ENCODE data around the gene TNPO3. TPM values are rescaled to one million over a fixed set of nuclear protein-coding genes. Genes with fewer than 3 reads are reported as not detected.
"Not testable (repeated sequence)": the region's sequence is repeated elsewhere in the genome, so short reads cannot be mapped to it uniquely, and the experiment has no call there.

TNPO3 gene
- total RNA-seq, 1 experiment from 2014 or later: 58.5 TPM

DNA sequence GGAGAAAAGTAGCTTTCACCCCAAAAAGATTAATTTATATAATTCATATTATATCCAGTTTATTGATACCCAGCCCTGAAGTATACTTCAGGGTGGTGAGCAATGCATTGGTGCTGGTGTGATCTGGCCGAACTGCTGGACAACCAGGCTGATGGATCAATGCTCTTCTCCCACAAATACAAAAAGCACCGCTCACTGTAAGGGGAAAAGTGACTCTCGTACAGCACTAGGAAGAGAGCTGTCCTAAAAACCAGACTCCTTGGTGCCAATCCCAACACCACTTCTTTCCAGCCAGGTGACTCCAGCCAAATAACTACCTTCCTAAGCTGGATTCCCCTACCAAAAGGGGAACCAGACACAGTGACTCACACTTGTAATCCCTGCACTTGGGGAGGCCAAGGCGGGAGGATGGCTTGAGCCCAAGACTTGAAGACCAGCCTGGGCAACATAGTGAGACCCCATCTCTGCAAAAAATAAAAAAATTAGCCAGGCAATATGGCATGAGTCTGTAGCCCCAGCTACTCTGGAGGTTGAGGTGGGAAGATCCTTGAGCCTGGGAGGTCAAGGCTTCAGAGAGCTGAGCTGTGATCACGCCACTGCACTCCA is 13.1 kb upstream of the TNPO3 start:
- H3K9me3 ChIP-seq (ENCODE audit: control insufficient read depth in 1 of 2, insufficient read depth in 1 of 2, low read depth in 1 of 2, low read length in 2 of 2): no peaks in the 10 kb centered on the region
- H3K27ac ChIP-seq (ENCODE audit: low read depth, low read length): no peak overlapping the region
- H3K9ac ChIP-seq (ENCODE audit: low read length): no peak overlapping the region
- ATAC-seq: no peak
- RAD21 ChIA-PET (ENCODE audit: low non-redundant PET in 1 of 2, low total read pairs in 2 of 2, uncharacterized antibody in 2 of 2, unreplicated experiment in 2 of 2): no interaction called here
- no peak overlapping the region for H2AFZ ChIP-seq (ENCODE audit: low read depth, low read length, poor library complexity, severe bottlenecking)
- no peak overlapping the region for H3K4me2 ChIP-seq (ENCODE audit: low read length)
- no TSS peak for BruUV-seq (replicated peaks)
- H3K27me3 ChIP-seq (ENCODE audit: insufficient read depth, low read length): no peaks in the 10 kb centered on the region
- POLR2A ChIA-PET: interaction anchor here (1.0 kb wide), 1 partner anchor 11 kb away, joined by 3 read pairs; no protein-coding TSS in a partner anchor
- H3K36me3 ChIP-seq (ENCODE audit: control insufficient read depth in 1 of 2, insufficient read depth in 2 of 2, low read length in 2 of 2): no peaks in the 10 kb centered on the region
- DNase-seq (ENCODE audit: low read depth, low spot score): no peak
- CTCF ChIA-PET: no interaction called here
- H4K20me1 ChIP-seq (ENCODE audit: insufficient read depth): no peaks in the 10 kb centered on the region
- H3K4me1 ChIP-seq (ENCODE audit: control insufficient read depth in 1 of 2, insufficient read depth in 2 of 2, low read length in 2 of 2): peaks cover 0 to 3% of the 10 kb centered on the region in 2 experiments; a peak in 1 of 4 replicates
- H3K4me3 ChIP-seq (replicated peaks in 1 of 2; ENCODE audit: low read depth in 1 of 2, low read length in 2 of 2): no peak overlapping the region
- intact Hi-C loops (cut with micrococcal nuclease): no loop called here
- no peaks in the 10 kb centered on the region for H3K79me2 ChIP-seq (ENCODE audit: insufficient read depth, low read length)
- TF ChIP-seq EZH2phosphoT487 (IDR thresholded peaks at IDR 0.05; ENCODE audit: borderline replicate concordance): no peak
- TF ChIP-seq, protein P1, sequence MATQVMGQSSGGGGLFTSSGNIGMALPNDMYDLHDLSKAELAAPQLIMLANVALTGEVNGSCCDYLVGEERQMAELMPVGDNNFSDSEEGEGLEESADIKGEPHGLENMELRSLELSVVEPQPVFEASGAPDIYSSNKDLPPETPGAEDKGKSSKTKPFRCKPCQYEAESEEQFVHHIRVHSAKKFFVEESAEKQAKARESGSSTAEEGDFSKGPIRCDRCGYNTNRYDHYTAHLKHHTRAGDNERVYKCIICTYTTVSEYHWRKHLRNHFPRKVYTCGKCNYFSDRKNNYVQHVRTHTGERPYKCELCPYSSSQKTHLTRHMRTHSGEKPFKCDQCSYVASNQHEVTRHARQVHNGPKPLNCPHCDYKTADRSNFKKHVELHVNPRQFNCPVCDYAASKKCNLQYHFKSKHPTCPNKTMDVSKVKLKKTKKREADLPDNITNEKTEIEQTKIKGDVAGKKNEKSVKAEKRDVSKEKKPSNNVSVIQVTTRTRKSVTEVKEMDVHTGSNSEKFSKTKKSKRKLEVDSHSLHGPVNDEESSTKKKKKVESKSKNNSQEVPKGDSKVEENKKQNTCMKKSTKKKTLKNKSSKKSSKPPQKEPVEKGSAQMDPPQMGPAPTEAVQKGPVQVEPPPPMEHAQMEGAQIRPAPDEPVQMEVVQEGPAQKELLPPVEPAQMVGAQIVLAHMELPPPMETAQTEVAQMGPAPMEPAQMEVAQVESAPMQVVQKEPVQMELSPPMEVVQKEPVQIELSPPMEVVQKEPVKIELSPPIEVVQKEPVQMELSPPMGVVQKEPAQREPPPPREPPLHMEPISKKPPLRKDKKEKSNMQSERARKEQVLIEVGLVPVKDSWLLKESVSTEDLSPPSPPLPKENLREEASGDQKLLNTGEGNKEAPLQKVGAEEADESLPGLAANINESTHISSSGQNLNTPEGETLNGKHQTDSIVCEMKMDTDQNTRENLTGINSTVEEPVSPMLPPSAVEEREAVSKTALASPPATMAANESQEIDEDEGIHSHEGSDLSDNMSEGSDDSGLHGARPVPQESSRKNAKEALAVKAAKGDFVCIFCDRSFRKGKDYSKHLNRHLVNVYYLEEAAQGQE (IDR thresholded peaks at IDR 0.05; ENCODE audit: low read depth): no peak
- TF ChIP-seq, protein P2, sequence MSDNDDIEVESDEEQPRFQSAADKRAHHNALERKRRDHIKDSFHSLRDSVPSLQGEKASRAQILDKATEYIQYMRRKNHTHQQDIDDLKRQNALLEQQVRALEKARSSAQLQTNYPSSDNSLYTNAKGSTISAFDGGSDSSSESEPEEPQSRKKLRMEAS (IDR thresholded peaks at IDR 0.05): no peak
- TF ChIP-seq JUND (IDR thresholded peaks at IDR 0.05): no peak
- no peaks in the 10 kb centered on the region for H3K9me2 ChIP-seq (ENCODE audit: insufficient read depth)

DNA sequence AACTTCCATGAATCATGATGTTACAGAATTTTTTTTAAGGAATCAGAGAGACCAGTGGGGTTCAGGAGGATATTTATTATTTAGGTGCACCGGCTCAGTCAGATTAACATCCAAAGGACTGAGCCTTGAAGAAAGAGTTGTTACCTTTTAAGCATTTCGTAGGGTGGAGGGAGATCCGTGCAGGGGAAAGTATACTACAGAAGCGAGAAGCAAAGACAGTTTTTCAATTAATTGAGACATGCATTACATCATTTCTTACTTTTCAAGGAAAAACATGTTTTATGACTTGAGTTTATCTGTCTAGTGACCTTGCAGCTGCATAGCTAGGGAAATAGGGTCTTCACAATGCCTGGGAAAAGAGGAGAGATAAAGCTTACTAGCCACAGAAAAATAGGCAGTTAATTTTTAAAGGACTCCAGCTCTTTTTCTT is 12.2 kb upstream of the TNPO3 start:
- H4K20me1 ChIP-seq (ENCODE audit: insufficient read depth); CTCF ChIA-PET; H3K27ac ChIP-seq (ENCODE audit: low read depth, low read length); H3K4me3 ChIP-seq (replicated peaks in 1 of 2; ENCODE audit: low read depth in 1 of 2, low read length in 2 of 2); H3K9me3 ChIP-seq (ENCODE audit: control insufficient read depth in 1 of 2, insufficient read depth in 1 of 2, low read depth in 1 of 2, low read length in 2 of 2); H3K4me1 ChIP-seq (ENCODE audit: control insufficient read depth in 1 of 2, insufficient read depth in 2 of 2, low read length in 2 of 2); H3K27me3 ChIP-seq (ENCODE audit: insufficient read depth, low read length); H3K9me2 ChIP-seq (ENCODE audit: insufficient read depth); H3K79me2 ChIP-seq (ENCODE audit: insufficient read depth, low read length); H3K4me2 ChIP-seq (ENCODE audit: low read length); H3K36me3 ChIP-seq (ENCODE audit: control insufficient read depth in 1 of 2, insufficient read depth in 2 of 2, low read length in 2 of 2); H2AFZ ChIP-seq (ENCODE audit: low read depth, low read length, poor library complexity, severe bottlenecking); BruUV-seq (replicated peaks); DNase-seq (ENCODE audit: low read depth, low spot score); POLR2A ChIA-PET; RAD21 ChIA-PET (ENCODE audit: low non-redundant PET in 1 of 2, low total read pairs in 2 of 2, uncharacterized antibody in 2 of 2, unreplicated experiment in 2 of 2); intact Hi-C loops (cut with micrococcal nuclease); H3K9ac ChIP-seq (ENCODE audit: low read length); ATAC-seq: not testable (repeated sequence)
